ENCODE data around the gene OTOF. TPM values are rescaled to one million over a fixed set of nuclear protein-coding genes. Genes with fewer than 3 reads are reported as not detected.
A peak's percentile ranks its signal among the peaks of the same experiment; 100 is the strongest.

Gene OTOF
- total RNA-seq, 1 experiment from 2014 or later, result 0.14 TPM

- DNase-seq, result no peak
- Histone ChIP-seq H3K4me3 (ENCODE audit: insufficient read depth, low read depth, low read length) (no peak overlapping the region), H3K27me3 (ENCODE audit: control insufficient read depth, insufficient read depth, low read length) (no peaks in the 10 kb centered on the region), H3K36me3 (replicated peaks; ENCODE audit: control insufficient read depth, insufficient read depth, low read length) (no peaks in the 10 kb centered on the region)
Observed at GRCh38 chr2:26491563-26492167, 13.7 kb upstream of the OTOF start.

GRCh38 chr2:26489213-26489850 lies 11.4 kb upstream of the OTOF start:
- Histone ChIP-seq H3K27me3 (ENCODE audit: control insufficient read depth, insufficient read depth, low read length) (no peaks in the 10 kb centered on the region), H3K36me3 (replicated peaks; ENCODE audit: control insufficient read depth, insufficient read depth, low read length) (no peaks in the 10 kb centered on the region), H3K4me3 (ENCODE audit: insufficient read depth, low read depth, low read length) (no peak overlapping the region)
- DNase-seq, result no peak

- Histone ChIP-seq H3K36me3 (replicated peaks; ENCODE audit: control insufficient read depth, insufficient read depth, low read length) (no peaks in the 10 kb centered on the region), H3K27me3 (ENCODE audit: control insufficient read depth, insufficient read depth, low read length) (no peaks in the 10 kb centered on the region), H3K4me3 (ENCODE audit: insufficient read depth, low read depth, low read length) (no peak overlapping the region)
- DNase-seq, result no peak
Observed at GRCh38 chr2:26488463-26489212, 10.7 kb upstream of the OTOF start.

- no peak for DNase-seq
- no peak overlapping the region for H3K4me3 ChIP-seq (ENCODE audit: insufficient read depth, low read depth, low read length)
- H3K36me3 ChIP-seq (replicated peaks; ENCODE audit: control insufficient read depth, insufficient read depth, low read length), result no peaks in the 10 kb centered on the region
- H3K27me3 ChIP-seq (ENCODE audit: control insufficient read depth, insufficient read depth, low read length), result no peaks in the 10 kb centered on the region
Observed at GRCh38 chr2:26487192-26487591, 9.3 kb upstream of the OTOF start.

GRCh38 chr2:26486789-26487188 lies 8.9 kb upstream of the OTOF start:
- Histone ChIP-seq H3K36me3 (replicated peaks; ENCODE audit: control insufficient read depth, insufficient read depth, low read length) (no peaks in the 10 kb centered on the region), H3K27me3 (ENCODE audit: control insufficient read depth, insufficient read depth, low read length) (no peaks in the 10 kb centered on the region), H3K4me3 (ENCODE audit: insufficient read depth, low read depth, low read length) (no peak overlapping the region)
- no peak for DNase-seq

- Histone ChIP-seq H3K4me3 (ENCODE audit: insufficient read depth, low read depth, low read length) (no peak overlapping the region), H3K36me3 (replicated peaks; ENCODE audit: control insufficient read depth, insufficient read depth, low read length) (no peaks in the 10 kb centered on the region), H3K27me3 (ENCODE audit: control insufficient read depth, insufficient read depth, low read length) (no peaks in the 10 kb centered on the region)
- no peak for DNase-seq
Observed at GRCh38 chr2:26485725-26486418, 7.9 kb upstream of the OTOF start.

- Histone ChIP-seq H3K36me3 (replicated peaks; ENCODE audit: control insufficient read depth, insufficient read depth, low read length) (no peaks in the 10 kb centered on the region), H3K27me3 (ENCODE audit: control insufficient read depth, insufficient read depth, low read length) (no peaks in the 10 kb centered on the region), H3K4me3 (ENCODE audit: insufficient read depth, low read depth, low read length) (no peak overlapping the region)
- no peak for DNase-seq
Observed at GRCh38 chr2:26485099-26485498, 7.2 kb upstream of the OTOF start.

GRCh38 chr2:26484579-26484978 lies 6.7 kb upstream of the OTOF start:
- Histone ChIP-seq H3K27me3 (ENCODE audit: control insufficient read depth, insufficient read depth, low read length) (no peaks in the 10 kb centered on the region), H3K4me3 (ENCODE audit: insufficient read depth, low read depth, low read length) (no peak overlapping the region), H3K36me3 (replicated peaks; ENCODE audit: control insufficient read depth, insufficient read depth, low read length) (no peaks in the 10 kb centered on the region)
- DNase-seq, result no peak

GRCh38 chr2:26483957-26484565 lies 6.1 kb upstream of the OTOF start:
- Histone ChIP-seq H3K4me3 (ENCODE audit: insufficient read depth, low read depth, low read length) (no peak overlapping the region), H3K36me3 (replicated peaks; ENCODE audit: control insufficient read depth, insufficient read depth, low read length) (no peaks in the 10 kb centered on the region), H3K27me3 (ENCODE audit: control insufficient read depth, insufficient read depth, low read length) (no peaks in the 10 kb centered on the region)
- peak; percentile 37 for DNase-seq

- DNase-seq, result no peak
- Histone ChIP-seq H3K4me3 (ENCODE audit: insufficient read depth, low read depth, low read length) (no peak overlapping the region), H3K36me3 (replicated peaks; ENCODE audit: control insufficient read depth, insufficient read depth, low read length) (no peaks in the 10 kb centered on the region), H3K27me3 (ENCODE audit: control insufficient read depth, insufficient read depth, low read length) (no peaks in the 10 kb centered on the region)
Observed at GRCh38 chr2:26483516-26483915, 5.6 kb upstream of the OTOF start.

- no peaks in the 10 kb centered on the region for H3K27me3 ChIP-seq (ENCODE audit: control insufficient read depth, insufficient read depth, low read length)
- no peaks in the 10 kb centered on the region for H3K36me3 ChIP-seq (replicated peaks; ENCODE audit: control insufficient read depth, insufficient read depth, low read length)
- H3K4me3 ChIP-seq (ENCODE audit: insufficient read depth, low read depth, low read length), result no peak overlapping the region
- no peak for DNase-seq
Observed at GRCh38 chr2:26483027-26483326, 5.1 kb upstream of the OTOF start.

GRCh38 chr2:26482211-26483026 lies 4.5 kb upstream of the OTOF start:
- no peaks in the 10 kb centered on the region for H3K36me3 ChIP-seq (replicated peaks; ENCODE audit: control insufficient read depth, insufficient read depth, low read length)
- no peaks in the 10 kb centered on the region for H3K27me3 ChIP-seq (ENCODE audit: control insufficient read depth, insufficient read depth, low read length)
- no peak overlapping the region for H3K4me3 ChIP-seq (ENCODE audit: insufficient read depth, low read depth, low read length)
- peak; percentile 43 for DNase-seq

GRCh38 chr2:26481706-26482105 lies 3.8 kb upstream of the OTOF start:
- Histone ChIP-seq H3K4me3 (ENCODE audit: insufficient read depth, low read depth, low read length) (no peak overlapping the region), H3K36me3 (replicated peaks; ENCODE audit: control insufficient read depth, insufficient read depth, low read length) (no peaks in the 10 kb centered on the region), H3K27me3 (ENCODE audit: control insufficient read depth, insufficient read depth, low read length) (no peaks in the 10 kb centered on the region)
- no peak for DNase-seq

All from H7 (cell line).